ENCODE results near the gene OR2M4.
"Not testable (repeated sequence)": the region's sequence is repeated elsewhere in the genome, so short reads cannot be mapped to it uniquely, and the experiment has no call there.

Gene OR2M4

GRCh38 chr1:248215880-248216279 lies 15.3 kb upstream of the OR2M4 start:
- DNase-seq (ENCODE audit: low spot score): no peak
- no peak for TF ChIP-seq CTCF (IDR thresholded peaks at IDR 0.05; ENCODE audit: extremely low read depth, insufficient read depth, missing control alignments)
- in situ Hi-C loops (cut with MboI; ENCODE audit: low pct_unique_long_range_greater_than_20kb, low sequenced_read_pairs, unreplicated experiment): no loop called here

- DNase-seq (ENCODE audit: low spot score): no peak
- in situ Hi-C loops (cut with MboI; ENCODE audit: low pct_unique_long_range_greater_than_20kb, low sequenced_read_pairs, unreplicated experiment): no loop called here
- TF ChIP-seq CTCF (IDR thresholded peaks at IDR 0.05; ENCODE audit: extremely low read depth, insufficient read depth, missing control alignments): no peak
Measured at GRCh38 chr1:248225537-248225936, 5.7 kb upstream of the OR2M4 start.

- no peak for DNase-seq (ENCODE audit: low spot score)
- in situ Hi-C loops (cut with MboI; ENCODE audit: low pct_unique_long_range_greater_than_20kb, low sequenced_read_pairs, unreplicated experiment): no loop called here
- no peak for TF ChIP-seq CTCF (IDR thresholded peaks at IDR 0.05; ENCODE audit: extremely low read depth, insufficient read depth, missing control alignments)
Measured at GRCh38 chr1:248229360-248229908, 1.8 kb upstream of the OR2M4 start.

- no peak for TF ChIP-seq CTCF (IDR thresholded peaks at IDR 0.05; ENCODE audit: extremely low read depth, insufficient read depth, missing control alignments)
- no peak for DNase-seq (ENCODE audit: low spot score)
- in situ Hi-C loops (cut with MboI; ENCODE audit: low pct_unique_long_range_greater_than_20kb, low sequenced_read_pairs, unreplicated experiment): no loop called here
Measured at GRCh38 chr1:248239478-248239877, 8.3 kb downstream of the OR2M4 start.

GRCh38 chr1:248243204-248243603 lies 12.0 kb downstream of the OR2M4 start:
- DNase-seq (ENCODE audit: low spot score): peak; percentile 50
- in situ Hi-C loops (cut with MboI; ENCODE audit: low pct_unique_long_range_greater_than_20kb, low sequenced_read_pairs, unreplicated experiment): no loop called here
- peak; percentile 73 for TF ChIP-seq CTCF (IDR thresholded peaks at IDR 0.05; ENCODE audit: extremely low read depth, insufficient read depth, missing control alignments)

GRCh38 chr1:248259309-248259708 lies 28.1 kb downstream of the OR2M4 start:
- DNase-seq (ENCODE audit: low spot score); in situ Hi-C loops (cut with MboI; ENCODE audit: low pct_unique_long_range_greater_than_20kb, low sequenced_read_pairs, unreplicated experiment): not testable (repeated sequence)

- TF ChIP-seq CTCF (IDR thresholded peaks at IDR 0.05; ENCODE audit: extremely low read depth, insufficient read depth, missing control alignments): peak; percentile 6
- in situ Hi-C loops (cut with MboI; ENCODE audit: low pct_unique_long_range_greater_than_20kb, low sequenced_read_pairs, unreplicated experiment): no loop called here
- no peak for DNase-seq (ENCODE audit: low spot score)
Measured at GRCh38 chr1:248268178-248268577, 37.0 kb downstream of the OR2M4 start.

GRCh38 chr1:248273225-248273624 lies 42.0 kb downstream of the OR2M4 start:
- DNase-seq (ENCODE audit: low spot score); in situ Hi-C loops (cut with MboI; ENCODE audit: low pct_unique_long_range_greater_than_20kb, low sequenced_read_pairs, unreplicated experiment): not testable (repeated sequence)

All from GM13977 (cell line).